ENCODE measurements around the gene HINFP. TPM values are rescaled to one million over a fixed set of nuclear protein-coding genes. Genes with fewer than 3 reads are reported as not detected.
"Not testable (repeated sequence)": the region's sequence is repeated elsewhere in the genome, so short reads cannot be mapped to it uniquely, and the experiment has no call there.

The HINFP gene
- total RNA-seq, 2 donors from 2014 or later, result 10.8 to 13.4 TPM

DNA sequence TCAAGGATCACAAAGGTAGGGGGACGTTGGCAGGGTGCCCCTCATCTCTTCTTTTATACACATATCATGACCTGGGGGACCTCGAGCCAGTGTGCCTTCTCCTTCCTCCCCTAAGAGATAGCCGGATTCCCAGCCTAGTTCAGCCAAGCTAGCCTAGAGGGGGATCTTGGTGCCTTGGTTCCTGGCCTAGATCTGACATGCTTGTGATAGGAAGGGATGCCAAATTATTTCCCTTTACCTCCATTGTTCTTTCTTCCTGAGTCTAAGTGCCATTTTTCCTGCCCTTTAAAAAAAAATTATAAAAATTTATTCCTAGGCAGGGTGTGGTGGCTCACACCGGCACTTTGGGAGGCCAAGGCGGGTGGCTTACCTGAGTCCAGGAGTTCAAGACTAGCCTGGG lies 7.0 kb upstream of the HINFP start:
- DNase-seq (ENCODE audit: low spot score), result no peak
- intact Hi-C loops (cut with DNase I), result no loop called here

DNA sequence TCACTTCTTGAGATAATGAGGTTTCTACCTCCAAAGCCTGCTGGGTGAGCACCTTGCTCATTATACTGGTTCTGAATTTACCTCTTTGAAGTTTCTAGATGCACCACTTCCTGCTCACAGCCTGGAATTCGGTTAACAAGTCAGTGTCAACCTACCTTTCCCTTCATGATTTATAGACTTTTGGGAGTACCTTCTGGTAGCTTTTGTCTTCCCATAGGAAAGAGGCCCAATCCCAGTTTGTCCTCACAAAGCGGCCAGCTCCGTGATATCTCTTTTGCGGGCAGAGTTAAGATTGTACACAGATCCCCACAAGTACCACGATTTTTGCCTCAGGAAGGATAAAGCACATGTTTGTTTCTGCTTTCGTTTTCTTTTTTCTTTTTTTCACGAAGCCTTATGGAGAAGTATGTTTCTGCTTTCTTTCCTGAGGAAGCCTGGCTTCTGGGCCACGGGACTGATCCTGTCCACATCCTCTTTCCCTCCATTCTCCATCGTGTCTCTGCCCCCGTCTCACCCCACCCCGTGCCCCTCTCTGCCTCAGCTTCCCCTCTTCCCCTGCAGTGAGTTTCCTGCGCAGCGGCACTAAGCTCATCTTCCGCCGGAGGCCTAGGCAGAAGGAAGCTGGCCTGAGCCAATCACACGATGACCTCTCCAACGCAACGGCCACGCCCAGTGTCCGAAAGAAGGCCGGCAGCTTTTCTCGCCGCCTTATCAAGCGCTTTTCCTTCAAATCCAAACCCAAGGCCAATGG lies 5.7 kb upstream of the HINFP start:
- DNase-seq (ENCODE audit: low spot score), result peak; percentile 89
- intact Hi-C loops (cut with DNase I), result no loop called here

DNA sequence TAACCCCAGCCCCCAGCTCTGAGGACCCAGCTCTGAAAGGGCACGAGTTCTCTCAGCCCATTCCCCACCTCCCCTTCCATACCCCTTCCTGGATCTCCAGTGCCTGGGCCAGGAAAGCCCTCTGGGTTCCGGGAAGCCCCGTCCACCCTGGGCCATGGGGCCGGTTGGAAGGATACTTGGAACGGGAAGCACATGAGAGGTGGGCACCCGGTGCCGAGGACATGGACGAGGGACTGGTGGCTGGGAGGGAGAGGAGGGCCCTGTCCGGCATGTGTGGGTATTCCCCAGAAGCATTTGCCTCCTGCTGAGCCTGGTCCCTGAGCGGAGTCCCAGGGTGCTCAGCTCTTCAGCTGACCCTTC lies 5.2 kb upstream of the HINFP start:
- intact Hi-C loops (cut with DNase I), result no loop called here

DNA sequence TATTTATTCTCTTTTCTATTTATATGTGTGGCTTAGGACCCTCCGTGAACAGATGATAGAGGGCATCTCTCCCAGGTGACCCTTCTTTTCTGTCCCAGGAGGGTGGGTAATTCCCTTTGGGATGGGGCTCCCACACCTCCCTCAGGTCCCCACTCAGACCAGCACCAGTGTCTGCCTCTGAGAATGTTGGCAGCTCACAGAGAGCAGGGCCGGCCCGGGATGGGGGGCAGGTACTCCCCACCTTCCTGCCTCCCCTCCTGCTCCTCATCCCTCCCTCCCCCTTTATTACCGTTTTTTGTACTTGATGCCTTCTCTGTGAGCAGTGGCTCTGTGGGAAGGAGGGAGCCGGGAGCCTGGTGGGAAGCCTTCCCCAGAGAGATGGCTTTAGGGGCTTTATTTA lies 4.8 kb upstream of the HINFP start:
- DNase-seq (ENCODE audit: low spot score), result no peak
- intact Hi-C loops (cut with DNase I), result no loop called here

More for the DNA sequence above, 5.2 kb upstream of the HINFP start:
- no peak for DNase-seq (ENCODE audit: low spot score)

DNA sequence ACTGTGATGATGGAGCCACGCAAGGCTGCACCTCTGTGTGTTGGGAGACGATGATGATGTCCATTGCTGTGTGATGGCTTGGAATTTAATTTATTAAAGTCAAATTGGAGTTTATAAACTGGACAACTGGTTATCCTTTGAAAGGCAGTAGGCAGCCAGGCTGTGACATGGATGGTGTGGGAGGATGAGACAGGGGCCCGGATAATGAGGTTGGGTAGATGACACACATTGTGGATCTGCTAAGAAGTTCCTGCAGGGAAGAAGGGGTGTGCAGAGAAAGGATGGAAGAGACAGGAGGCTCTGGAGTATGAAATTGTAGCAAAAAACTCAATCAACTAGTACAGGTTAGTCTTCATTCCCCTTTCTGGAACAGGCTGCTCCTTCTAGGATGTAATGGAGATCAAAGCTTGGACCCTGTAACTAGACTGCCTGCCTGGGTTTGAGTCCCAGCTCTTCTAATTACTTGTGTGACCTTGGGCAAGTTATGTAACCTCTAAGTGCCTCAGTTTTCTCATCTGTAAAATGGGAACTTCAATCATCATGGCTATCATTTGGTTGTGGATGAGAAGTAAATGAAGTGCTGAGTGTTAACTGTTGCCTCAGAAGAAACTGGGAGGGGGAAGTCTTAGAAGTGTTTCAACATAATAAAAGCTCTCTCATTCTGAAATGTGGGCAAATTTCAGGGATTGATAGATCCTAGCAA lies 4.2 kb upstream of the HINFP start:
- intact Hi-C loops (cut with DNase I), result no loop called here

DNA sequence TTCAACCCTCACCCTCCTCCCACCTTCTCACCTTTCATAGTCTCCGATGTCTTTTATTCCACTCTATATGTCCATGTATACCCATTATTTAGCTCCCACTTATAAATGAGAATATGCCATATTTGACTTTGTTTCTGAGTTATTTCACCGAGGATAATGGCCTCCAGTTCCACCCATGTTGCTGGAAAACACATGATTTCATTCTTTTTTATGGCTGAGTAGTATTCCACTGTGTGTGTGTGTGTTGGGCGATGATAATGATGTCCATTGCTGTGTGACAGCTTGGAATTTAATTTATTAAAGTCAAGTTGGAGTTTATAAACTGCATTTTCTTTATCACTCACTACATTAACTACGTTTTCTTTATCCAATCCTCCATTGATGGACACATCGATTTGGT lies 3.2 kb upstream of the HINFP start:
- intact Hi-C loops (cut with DNase I), result no loop called here
- DNase-seq (ENCODE audit: low spot score), result no peak

More for the DNA sequence above, 4.2 kb upstream of the HINFP start:
- DNase-seq (ENCODE audit: low spot score), result no peak

DNA sequence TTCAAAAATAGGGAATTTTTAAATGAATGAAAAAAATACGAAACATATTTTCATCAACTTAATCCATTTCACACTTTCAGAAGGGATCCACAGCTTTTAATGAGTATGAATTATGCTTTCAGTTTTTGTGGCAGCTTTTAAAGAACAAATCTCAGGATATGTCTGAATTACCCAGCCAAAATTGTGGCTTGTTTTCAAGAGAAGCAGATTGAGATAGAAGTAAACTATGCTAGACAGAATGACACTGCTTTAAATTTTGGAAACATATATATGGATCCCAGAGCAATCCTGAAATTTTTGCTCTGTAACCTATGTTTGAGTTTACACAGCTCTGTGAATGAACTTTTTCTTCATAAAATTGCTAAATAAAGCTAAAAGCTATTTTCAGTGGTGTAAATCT lies 2.4 kb upstream of the HINFP start:
- intact Hi-C loops (cut with DNase I), result no loop called here
- DNase-seq (ENCODE audit: low spot score), result no peak

DNA sequence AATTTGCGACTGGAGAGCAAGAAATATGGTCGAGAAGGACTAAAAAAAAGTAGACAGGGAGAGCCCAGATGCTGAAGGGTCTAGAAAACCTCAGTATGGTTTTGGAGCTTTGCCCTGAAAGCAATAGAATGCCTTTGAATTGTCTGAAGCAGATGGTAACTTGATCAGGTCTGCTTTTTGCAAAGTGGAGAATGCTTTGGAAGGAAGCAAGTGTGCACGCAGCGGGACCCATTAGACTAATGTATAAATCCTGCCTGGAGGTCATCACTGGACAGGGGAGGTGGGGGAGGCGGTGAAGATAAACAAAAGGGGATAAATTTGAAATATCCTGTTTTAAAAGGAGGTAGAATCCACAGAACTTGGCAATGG lies 757 bp upstream of the HINFP start:
- intact Hi-C loops (cut with DNase I), result no loop called here
- no peak for DNase-seq (ENCODE audit: low spot score)

DNA sequence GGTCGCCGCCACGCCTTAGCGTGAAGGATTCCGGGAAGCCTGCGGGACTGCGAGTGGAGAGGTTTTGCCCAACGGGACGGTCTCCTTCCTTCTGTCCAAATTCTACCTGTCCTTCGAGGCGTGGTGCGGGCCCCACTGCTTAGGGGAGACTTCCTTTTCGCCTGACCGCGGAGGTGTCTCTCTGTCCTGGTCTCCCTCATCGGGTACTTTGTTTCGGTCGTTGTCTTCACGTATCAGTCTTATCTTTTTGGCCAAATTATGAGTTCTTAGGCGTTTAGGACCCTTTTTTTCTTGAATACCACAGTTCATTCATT lies 388 bp downstream of the HINFP start:
- intact Hi-C loops (cut with DNase I), result no loop called here

DNA sequence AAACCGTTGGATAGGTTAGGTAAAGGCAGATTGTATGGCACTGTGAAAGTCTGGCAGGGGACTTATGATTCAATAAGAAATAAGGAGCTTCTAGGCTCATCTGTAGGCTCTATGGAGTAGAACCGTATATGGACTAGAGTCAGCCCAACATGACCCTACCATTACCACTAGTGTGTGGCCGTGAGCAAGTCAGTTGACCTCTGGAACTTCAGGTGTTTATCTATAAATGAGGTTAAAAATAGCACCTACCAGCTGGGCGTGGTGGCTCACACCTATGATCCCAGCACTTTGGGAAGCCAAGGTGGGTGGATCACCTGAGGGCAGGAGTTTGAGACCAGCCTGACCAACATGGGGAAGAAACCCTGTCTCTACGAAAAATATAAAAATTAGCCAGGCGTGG lies 4.4 kb downstream of the HINFP start:
- DNase-seq (ENCODE audit: low spot score), result no peak
- intact Hi-C loops (cut with DNase I), result no loop called here

More for the DNA sequence above, 388 bp downstream of the HINFP start:
- DNase-seq (ENCODE audit: low spot score), result no peak

DNA sequence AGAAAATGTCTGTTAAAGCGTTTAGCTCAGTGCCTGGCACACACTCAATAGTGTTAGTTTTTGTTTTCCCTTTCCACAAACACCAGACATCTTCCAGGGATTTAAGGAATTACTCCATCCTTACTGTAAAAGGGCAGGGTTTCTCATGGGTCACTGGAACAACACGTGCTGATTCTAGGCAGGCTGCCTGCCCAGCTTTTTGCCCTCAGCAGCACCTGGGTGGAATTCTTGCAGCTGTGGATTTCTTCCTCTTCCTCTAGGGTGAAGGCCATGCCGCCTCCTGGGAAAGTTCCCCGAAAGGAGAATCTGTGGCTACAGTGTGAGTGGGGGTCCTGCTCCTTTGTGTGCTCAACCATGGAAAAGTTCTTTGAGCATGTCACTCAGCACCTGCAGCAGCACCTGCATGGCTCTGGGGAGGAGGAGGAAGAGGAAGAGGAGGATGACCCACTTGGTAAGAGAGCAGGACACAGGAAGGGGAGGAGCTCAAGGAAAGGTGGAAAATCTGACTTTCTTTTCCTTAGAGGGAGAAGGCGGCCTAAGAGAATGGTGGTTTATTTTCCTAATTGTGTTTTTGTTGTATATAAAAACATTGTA lies 5.4 kb downstream of the HINFP start:
- DNase-seq (ENCODE audit: low spot score), result no peak
- intact Hi-C loops (cut with DNase I), result no loop called here

DNA sequence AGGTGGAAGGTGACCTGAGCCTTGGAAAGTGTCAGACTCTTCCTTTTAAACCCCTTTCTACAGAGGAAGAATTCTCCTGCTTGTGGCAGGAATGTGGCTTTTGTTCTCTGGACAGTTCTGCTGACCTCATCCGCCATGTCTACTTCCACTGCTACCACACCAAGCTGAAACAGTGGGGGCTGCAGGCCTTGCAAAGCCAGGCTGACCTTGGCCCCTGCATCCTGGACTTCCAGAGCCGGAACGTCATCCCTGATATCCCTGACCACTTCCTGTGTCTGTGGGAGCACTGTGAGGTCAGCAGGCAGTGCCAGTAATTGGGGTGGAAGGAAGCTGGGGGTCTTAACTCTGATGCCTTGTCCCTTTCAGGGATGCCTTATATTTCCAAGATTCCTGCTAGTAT lies 9.3 kb downstream of the HINFP start:
- no peak for DNase-seq (ENCODE audit: low spot score)
- intact Hi-C loops (cut with DNase I), result no loop called here

DNA sequence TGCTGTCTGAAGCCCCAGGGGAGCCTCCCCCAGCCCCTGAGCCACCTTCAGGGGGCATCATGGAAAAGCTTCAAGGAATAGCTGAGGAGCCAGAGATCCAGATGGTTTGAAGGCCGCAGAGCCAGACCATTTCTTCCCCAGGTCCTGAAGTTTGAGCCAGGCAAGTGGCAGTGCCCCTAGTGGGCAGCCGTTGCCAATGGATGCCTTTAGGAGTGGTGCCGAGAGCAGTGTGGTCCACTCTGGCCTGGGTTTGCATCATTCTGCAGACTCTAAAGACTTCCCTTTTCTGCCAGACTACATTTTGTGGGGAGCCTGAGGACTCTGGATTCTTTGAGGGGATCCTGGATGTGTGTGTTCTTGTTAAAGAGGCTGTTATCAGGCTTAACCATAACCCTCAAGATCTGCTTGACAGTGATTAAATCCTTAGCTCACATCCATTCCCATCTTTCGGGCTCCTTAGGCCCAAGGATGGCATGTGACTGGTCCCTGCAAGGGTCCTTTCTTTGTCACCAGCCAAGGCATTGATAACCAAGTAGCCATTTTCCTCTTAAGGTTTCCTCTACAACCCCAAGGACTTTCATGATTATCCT lies 13.1 kb downstream of the HINFP start:
- intact Hi-C loops (cut with DNase I), result no loop called here
- no peak for DNase-seq (ENCODE audit: low spot score)

DNA sequence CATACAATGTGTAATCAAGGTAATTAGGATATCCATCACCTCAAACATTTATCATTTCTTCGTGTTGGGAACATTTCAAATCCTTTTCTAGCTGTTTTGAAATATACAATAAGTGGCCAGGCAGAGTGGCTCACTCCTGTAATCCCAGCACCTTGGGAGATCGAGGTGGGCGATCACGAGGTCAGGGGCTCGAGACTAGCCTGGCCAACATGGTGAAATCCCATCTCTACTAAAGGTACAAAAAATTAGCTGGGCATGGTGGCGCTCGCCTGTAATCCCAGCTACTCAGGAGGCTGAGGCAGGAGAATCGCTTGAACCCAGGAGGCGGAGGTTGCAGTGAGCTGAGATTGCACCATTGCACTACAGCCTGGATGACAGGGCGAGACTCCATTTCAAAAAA lies 17.9 kb downstream of the HINFP start:
- DNase-seq (ENCODE audit: low spot score); intact Hi-C loops (cut with DNase I): not testable (repeated sequence)

DNA sequence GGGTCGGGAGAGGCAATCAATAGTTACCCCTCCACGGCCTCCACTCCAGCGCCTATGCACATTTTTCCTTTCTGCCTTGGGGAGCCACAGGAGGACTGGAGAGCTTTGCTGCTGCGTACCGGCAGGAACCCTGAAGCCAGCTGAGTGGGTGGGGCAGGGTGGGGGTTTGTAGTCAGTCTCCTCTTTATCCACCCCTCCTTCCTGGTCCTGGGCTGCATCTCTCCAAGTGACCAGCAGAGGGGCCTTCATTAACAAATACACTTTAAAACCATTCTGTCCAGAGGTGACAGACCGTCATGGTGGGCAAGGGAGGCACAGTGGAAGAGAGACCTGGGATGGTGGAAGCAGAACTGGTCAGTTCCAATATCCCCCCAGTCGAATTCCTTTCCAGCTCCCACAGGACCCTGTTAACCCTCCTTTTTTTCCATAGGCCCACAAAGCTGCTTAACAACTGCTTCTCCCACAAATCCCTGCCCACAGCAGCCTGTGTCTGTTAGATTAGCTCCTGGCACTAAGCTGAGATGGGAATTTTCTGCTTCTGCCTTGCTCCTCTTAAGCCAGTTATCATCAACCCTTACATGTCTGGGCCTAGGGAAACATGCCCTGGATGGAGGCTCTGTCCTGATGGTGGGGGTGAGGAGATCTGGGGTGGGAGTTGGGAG lies 23.6 kb downstream of the HINFP start:
- intact Hi-C loops (cut with DNase I), result loop anchor here in 1 of 2 donors (10.0 kb wide), 1 partner anchor 50 kb away; no protein-coding TSS in a partner anchor
- no peak for DNase-seq (ENCODE audit: low spot score)

DNA sequence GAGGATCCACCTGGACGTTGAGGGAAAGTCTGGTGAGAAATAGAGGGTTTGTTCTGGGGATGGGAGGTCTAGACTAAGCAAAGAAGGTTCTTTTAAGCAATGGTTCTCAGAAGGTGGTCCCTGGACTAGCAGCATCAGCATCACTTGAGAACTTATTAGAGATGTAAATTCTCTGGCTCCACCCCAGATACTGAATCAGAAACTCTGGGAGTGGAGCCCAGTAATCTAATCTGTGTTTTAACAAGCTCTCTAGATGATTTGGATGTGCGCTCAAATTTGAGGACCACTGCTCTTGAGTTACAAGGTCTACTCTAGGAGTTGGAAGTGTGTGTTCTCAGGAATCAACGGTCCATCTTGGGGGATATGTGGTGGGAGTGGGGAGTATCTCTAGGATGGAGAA lies 24.2 kb downstream of the HINFP start:
- DNase-seq (ENCODE audit: low spot score), result no peak
- intact Hi-C loops (cut with DNase I), result loop anchor here in 1 of 2 donors (10.0 kb wide), 1 partner anchor 49 kb away; no protein-coding TSS in a partner anchor

DNA sequence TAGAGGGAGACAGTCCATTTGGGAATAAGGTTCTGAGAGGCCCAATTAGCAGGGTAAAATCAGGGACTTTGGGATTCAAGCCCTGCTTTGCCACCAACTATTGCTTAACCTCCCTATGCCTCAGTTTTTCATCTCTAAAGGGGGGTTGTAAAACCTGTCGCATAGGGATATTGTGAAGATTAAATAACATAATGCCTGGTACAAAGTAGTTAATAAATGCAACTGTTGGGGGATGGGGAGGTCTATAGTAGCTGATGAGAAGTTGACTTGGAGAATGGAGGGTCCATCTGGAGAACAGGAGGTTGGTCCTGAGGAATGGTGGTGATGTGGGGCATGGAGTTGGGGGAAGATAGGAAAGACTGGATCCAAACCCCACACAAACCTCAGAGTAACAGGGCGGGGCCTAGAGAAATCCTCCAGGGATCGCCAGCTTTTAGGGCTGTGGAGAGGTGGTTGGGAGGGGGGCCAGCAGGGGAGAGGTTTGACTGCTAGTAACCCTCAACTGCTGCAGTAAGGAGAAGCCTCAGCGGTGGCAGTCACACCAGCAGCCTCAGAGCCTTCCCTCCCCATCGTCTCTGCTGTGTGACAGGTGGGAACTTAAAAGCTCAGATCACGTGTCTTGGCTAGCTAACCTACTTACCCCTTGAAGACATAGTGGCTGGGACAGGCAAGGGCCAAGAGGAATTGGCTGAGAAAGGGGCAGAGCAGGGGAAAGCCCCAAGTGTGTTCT lies 26.4 kb downstream of the HINFP start:
- intact Hi-C loops (cut with DNase I), result loop anchor here in 1 of 2 donors (10.0 kb wide), 1 partner anchor 47 kb away; no protein-coding TSS in a partner anchor
- DNase-seq (ENCODE audit: low spot score), result no peak

DNA sequence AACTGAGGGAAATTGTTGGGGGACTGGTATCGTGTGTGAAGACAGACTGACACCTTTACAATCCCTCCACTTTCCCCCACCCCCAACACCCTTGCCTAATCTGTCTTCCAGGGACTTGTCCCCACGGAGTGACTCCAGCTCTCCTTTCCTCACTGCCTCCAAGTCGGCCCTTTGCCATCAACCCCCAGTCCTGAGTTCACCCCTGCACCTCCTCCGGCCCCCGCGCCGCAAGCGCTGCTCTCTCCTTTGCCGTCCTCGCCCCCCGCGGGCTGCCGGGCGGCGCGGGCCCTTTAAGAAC lies 27.3 kb downstream of the HINFP start:
- intact Hi-C loops (cut with DNase I), result loop anchor here in 1 of 2 donors (10.0 kb wide), 1 partner anchor 46 kb away; no protein-coding TSS in a partner anchor
- DNase-seq (ENCODE audit: low spot score), result no peak

Data from posterior vena cava (tissue), 2 donors.